SU-DHL-6 (cell line): Measurements from ENCODE around the gene CAPN3.

Experiments used
- EZH2phosphoT487 ChIP-seq: fragments of 200-600 bp; sonication (generic), shearing (Covaris generic); conservative IDR thresholded peaks from 2 replicates; pipeline ENCODE4 v1.6.1; 2018; ENCODE audit warnings: mild to moderate bottlenecking, antibody characterized with exemption, low read length, moderate library complexity, mixed read lengths
- TF ChIP-seq, protein P1 (sequence below): fragments of 200-600 bp; sonication (generic); IDR thresholded peaks from one replicate; pipeline ENCODE4 v1.5.1; 2017; ENCODE audit warnings: antibody characterized with exemption, mild to moderate bottlenecking, low read length, moderate library complexity; ENCODE audit not compliant: insufficient read depth, poor library complexity, severe bottlenecking

DNA sequence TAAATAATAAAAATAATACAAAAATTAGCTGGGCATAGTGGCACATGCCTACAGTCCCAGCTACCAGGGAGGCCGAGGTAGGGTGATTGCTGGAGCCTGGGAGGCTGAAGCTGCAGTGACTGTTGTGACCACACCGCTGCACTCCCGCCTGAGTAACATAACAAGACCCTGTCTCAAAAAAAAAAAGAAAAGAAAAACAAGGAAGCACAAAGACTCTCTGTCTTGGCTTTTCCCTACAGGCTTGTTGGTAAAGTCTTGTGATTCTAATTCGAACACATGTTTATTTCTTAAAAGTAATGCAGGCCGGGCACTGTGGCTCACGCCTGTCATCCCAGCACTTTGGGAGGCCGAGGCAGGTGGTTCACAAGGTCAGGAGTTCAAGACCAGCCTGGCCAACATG lies 60.1 kb downstream of the CAPN3 start:
- TF ChIP-seq, protein P1, sequence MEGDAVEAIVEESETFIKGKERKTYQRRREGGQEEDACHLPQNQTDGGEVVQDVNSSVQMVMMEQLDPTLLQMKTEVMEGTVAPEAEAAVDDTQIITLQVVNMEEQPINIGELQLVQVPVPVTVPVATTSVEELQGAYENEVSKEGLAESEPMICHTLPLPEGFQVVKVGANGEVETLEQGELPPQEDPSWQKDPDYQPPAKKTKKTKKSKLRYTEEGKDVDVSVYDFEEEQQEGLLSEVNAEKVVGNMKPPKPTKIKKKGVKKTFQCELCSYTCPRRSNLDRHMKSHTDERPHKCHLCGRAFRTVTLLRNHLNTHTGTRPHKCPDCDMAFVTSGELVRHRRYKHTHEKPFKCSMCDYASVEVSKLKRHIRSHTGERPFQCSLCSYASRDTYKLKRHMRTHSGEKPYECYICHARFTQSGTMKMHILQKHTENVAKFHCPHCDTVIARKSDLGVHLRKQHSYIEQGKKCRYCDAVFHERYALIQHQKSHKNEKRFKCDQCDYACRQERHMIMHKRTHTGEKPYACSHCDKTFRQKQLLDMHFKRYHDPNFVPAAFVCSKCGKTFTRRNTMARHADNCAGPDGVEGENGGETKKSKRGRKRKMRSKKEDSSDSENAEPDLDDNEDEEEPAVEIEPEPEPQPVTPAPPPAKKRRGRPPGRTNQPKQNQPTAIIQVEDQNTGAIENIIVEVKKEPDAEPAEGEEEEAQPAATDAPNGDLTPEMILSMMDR: no peak
- TF ChIP-seq EZH2phosphoT487: no peak
